Neuronal stem cell (in vitro differentiated cells): ENCODE data around the gene POU2AF1.

Source experiments
- DNase-seq: peaks from one replicate; pipeline ENCODE4 v3.0.0-alpha.2; 2013; ENCODE audit warnings: low spot score
- H2AFZ ChIP-seq: one replicate; pipeline ENCODE4 v1.6.1; 2013; ENCODE audit warnings: mild to moderate bottlenecking, low read length, inconsistent platforms
- H2AK5ac ChIP-seq: 2 replicates; pipeline ENCODE4 v1.6.1; 2013; ENCODE audit warnings: low read depth, mild to moderate bottlenecking, inconsistent platforms, low read length, moderate library complexity, mixed read lengths
- H2BK120ac ChIP-seq: 2 replicates; pipeline ENCODE4 v1.6.1; 2013; ENCODE audit warnings: low read depth, mild to moderate bottlenecking, inconsistent platforms, low read length, moderate library complexity, mixed read lengths
- H2BK12ac ChIP-seq: one replicate; pipeline ENCODE4 v1.6.1; 2013; ENCODE audit warnings: low read length, inconsistent platforms
- H2BK15ac ChIP-seq: 2 replicates; pipeline ENCODE4 v1.6.1; 2013; ENCODE audit warnings: mild to moderate bottlenecking, low read length, inconsistent platforms, mixed read lengths
- H2BK5ac ChIP-seq: one replicate; pipeline ENCODE4 v1.6.1; 2013; ENCODE audit warnings: inconsistent platforms, mild to moderate bottlenecking, low read length, moderate library complexity
- H3K14ac ChIP-seq: one replicate; pipeline ENCODE4 v1.6.1; 2013; ENCODE audit warnings: low read length, inconsistent platforms
- H3K18ac ChIP-seq: 2 replicates; pipeline ENCODE4 v1.6.1; 2013; ENCODE audit warnings: low read length, inconsistent platforms
- H3K23ac ChIP-seq: 2 replicates; pipeline ENCODE4 v1.6.1; 2013; ENCODE audit warnings: low read depth, mild to moderate bottlenecking, mixed read lengths, low read length, inconsistent platforms; ENCODE audit not compliant: poor library complexity
- H3K27ac ChIP-seq: replicated peaks from 3 replicates; pipeline ENCODE4 v1.5.1; 2013; ENCODE audit warnings: low read length, inconsistent platforms
- H3K27me3 ChIP-seq, 3 experiments: 2 replicates each; pipeline ENCODE4 v1.6.1; 2013; ENCODE audit warnings: low read length in 3 of 3, mild to moderate bottlenecking in 2 of 3, inconsistent platforms in 1 of 3, low read depth in 1 of 3, mixed read lengths in 1 of 3, moderate library complexity in 1 of 3; ENCODE audit not compliant: control insufficient read depth in 3 of 3, insufficient read depth in 3 of 3
- H3K36me3 ChIP-seq, 2 donors: replicated peaks in 1 of 2; 2 replicates each; pipeline ENCODE4 v1.6.1; 2013; ENCODE audit warnings: low read length in 2 of 2; ENCODE audit not compliant: control insufficient read depth in 2 of 2, insufficient read depth in 2 of 2
- H3K4ac ChIP-seq: 2 replicates; pipeline ENCODE4 v1.6.1; 2013; ENCODE audit warnings: inconsistent platforms, mild to moderate bottlenecking, low read length, moderate library complexity
- H3K4me1 ChIP-seq, 2 donors: 1 replicate in 1 of 2; 2 replicates in 1 of 2; pipeline ENCODE4 v1.6.1; 2013; ENCODE audit warnings: low read length in 2 of 2, low read depth in 1 of 2; ENCODE audit not compliant: control insufficient read depth in 2 of 2, insufficient read depth in 1 of 2
- H3K4me2 ChIP-seq: one replicate; pipeline ENCODE4 v1.6.1; 2013; ENCODE audit warnings: mild to moderate bottlenecking, low read length, inconsistent platforms; ENCODE audit not compliant: insufficient read depth, poor library complexity, severe bottlenecking
- H3K4me3 ChIP-seq, 2 donors: 2 replicates each; pipeline ENCODE4 v1.5.1; 2013; ENCODE audit warnings: low read length in 2 of 2, mild to moderate bottlenecking in 2 of 2, inconsistent platforms in 1 of 2, moderate library complexity in 1 of 2
- H3K79me1 ChIP-seq: one replicate; pipeline ENCODE4 v1.6.1; 2013; ENCODE audit warnings: low read depth, mild to moderate bottlenecking, inconsistent platforms, low read length, moderate library complexity
- H3K9ac ChIP-seq: one replicate; pipeline ENCODE4 v1.6.1; 2013; ENCODE audit warnings: mild to moderate bottlenecking, low read depth, low read length, inconsistent platforms; ENCODE audit not compliant: poor library complexity
- H3K9me3 ChIP-seq, 2 donors: replicated peaks in 1 of 2; 2 replicates each; pipeline versions ENCODE3 to v1.6.1; 2013; ENCODE audit warnings: low read length in 2 of 2, mild to moderate bottlenecking in 2 of 2, inconsistent platforms in 1 of 2, low read depth in 1 of 2, mixed read lengths in 1 of 2, moderate library complexity in 1 of 2; ENCODE audit not compliant: control insufficient read depth in 2 of 2, insufficient read depth in 1 of 2
- H4K8ac ChIP-seq: one replicate; pipeline ENCODE4 v1.6.1; 2013; ENCODE audit warnings: low read depth, mild to moderate bottlenecking, inconsistent platforms, low read length, moderate library complexity
- H4K91ac ChIP-seq: one replicate; pipeline ENCODE4 v1.6.1; 2013; ENCODE audit warnings: low read length, low read depth, mild to moderate bottlenecking, inconsistent platforms; ENCODE audit not compliant: poor library complexity
- WGBS, 2 donors: extraction: QIAGEN DNeasy Blood & Tissue Kit; methylation state at CpG; one replicate each; pipeline ENCODE4 v1.1.7; 2013; ENCODE audit warnings: missing lambda C conversion rate in 2 of 2, mixed read lengths in 1 of 2; ENCODE audit not compliant: insufficient read length in 2 of 2, insufficient replicate concordance in 1 of 2; ENCODE audit errors: extremely low coverage in 2 of 2; 5-methylcytosine and 5-hydroxymethylcytosine counted together

The POU2AF1 gene

DNA sequence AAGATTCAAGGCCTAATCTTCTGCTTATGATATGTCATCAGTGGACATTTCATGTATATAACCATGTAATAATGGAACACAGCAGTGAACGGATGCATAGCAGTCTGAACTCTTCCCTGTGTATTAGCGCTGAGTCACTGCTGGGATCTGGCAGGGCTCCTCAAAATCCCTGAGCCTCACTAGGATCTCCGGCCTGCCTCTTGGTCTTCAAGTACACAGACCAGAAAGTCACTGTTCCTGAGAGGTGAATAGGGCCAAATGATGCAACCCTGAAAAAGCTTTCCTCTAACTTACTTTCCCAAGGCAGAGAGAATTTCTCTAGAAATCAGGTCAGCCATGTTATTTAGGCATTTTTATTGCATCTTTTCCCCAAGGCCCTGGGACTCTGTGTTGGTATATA lies 35.0 kb downstream of the POU2AF1 start:
- Histone ChIP-seq H3K9me3 (peaks cover 0 to 2% of the 10 kb centered on the region in 2 donors), H4K91ac (no peak overlapping the region), H3K4me1 (no peaks in the 10 kb centered on the region), H2BK5ac (no peak overlapping the region), H2BK12ac (no peak overlapping the region), H3K18ac (no peak overlapping the region), H3K27ac (no peak overlapping the region), H3K14ac (no peak overlapping the region), H3K79me1 (no peaks in the 10 kb centered on the region), H2BK15ac (no peak overlapping the region), H3K23ac (no peak overlapping the region), H3K9ac (no peak overlapping the region), H4K8ac (no peak overlapping the region), H3K27me3 (no peaks in the 10 kb centered on the region), H3K4ac (no peak overlapping the region), H3K36me3 (no peaks in the 10 kb centered on the region), H3K4me3 (no peak overlapping the region), H2BK120ac (no peak overlapping the region), H2AK5ac (no peak overlapping the region), H2AFZ (no peak overlapping the region), H3K4me2 (no peak overlapping the region)
- WGBS, 2 donors, result no CpG with 5 or more reads among the region's 3 CpGs
- no peak for DNase-seq

DNA sequence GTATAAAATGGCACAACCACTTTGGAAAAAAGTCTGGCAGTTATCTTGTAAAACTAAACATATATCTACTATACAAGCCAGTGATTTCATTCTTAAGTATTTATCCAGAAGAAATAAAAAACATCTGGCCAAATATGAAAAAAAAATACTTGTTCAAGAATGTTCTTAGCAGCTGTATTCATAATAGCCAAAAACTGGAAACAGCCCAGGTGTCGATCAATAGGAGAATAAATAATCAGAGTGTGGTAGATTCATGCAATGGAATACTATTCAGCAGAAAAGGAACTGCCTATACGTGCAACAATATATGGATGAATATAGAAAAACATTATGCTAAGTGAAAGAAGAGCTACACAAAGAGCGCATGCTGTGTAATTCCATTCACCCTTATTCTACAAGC lies 36.7 kb downstream of the POU2AF1 start:
- no CpG with 5 or more reads among the region's 3 CpGs for WGBS, 2 donors
- no peaks in the 10 kb centered on the region for H3K79me1 ChIP-seq
- no peaks in the 10 kb centered on the region for H3K9me3 ChIP-seq

GRCh38 chr11:111339758-111340388 lies 39.2 kb downstream of the POU2AF1 start:
- Histone ChIP-seq H3K14ac (no peak overlapping the region), H3K79me1 (no peaks in the 10 kb centered on the region), H2AFZ (no peak overlapping the region), H2BK15ac (no peak overlapping the region), H3K4ac (no peak overlapping the region), H4K8ac (no peak overlapping the region), H3K4me2 (no peak overlapping the region), H3K9ac (no peak overlapping the region), H3K9me3 (no peaks in the 10 kb centered on the region), H3K36me3 (no peaks in the 10 kb centered on the region), H2BK5ac (no peak overlapping the region), H2BK12ac (no peak overlapping the region), H3K18ac (no peak overlapping the region), H3K27me3 (no peaks in the 10 kb centered on the region), H4K91ac (no peak overlapping the region), H2AK5ac (no peak overlapping the region), H3K4me3 (no peak overlapping the region), H3K23ac (no peak overlapping the region), H3K4me1 (peaks cover 0 to 9% of the 10 kb centered on the region in 2 donors), H2BK120ac (no peak overlapping the region), H3K27ac (no peak overlapping the region)
- DNase-seq, result no peak

More for the DNA sequence above, 36.7 kb downstream of the POU2AF1 start:
- Histone ChIP-seq H4K8ac (no peak overlapping the region), H3K36me3 (no peaks in the 10 kb centered on the region), H2BK120ac (no peak overlapping the region), H3K9ac (no peak overlapping the region), H3K27ac (no peak overlapping the region), H2BK15ac (no peak overlapping the region), H3K14ac (no peak overlapping the region), H3K27me3 (no peaks in the 10 kb centered on the region), H2BK5ac (no peak overlapping the region), H3K23ac (no peak overlapping the region), H2AFZ (no peak overlapping the region), H2BK12ac (no peak overlapping the region), H3K4ac (no peak overlapping the region), H3K18ac (no peak overlapping the region), H3K4me1 (no peaks in the 10 kb centered on the region), H2AK5ac (no peak overlapping the region), H3K4me2 (no peak overlapping the region), H4K91ac (no peak overlapping the region), H3K4me3 (no peak overlapping the region)
- DNase-seq, result no peak

DNA sequence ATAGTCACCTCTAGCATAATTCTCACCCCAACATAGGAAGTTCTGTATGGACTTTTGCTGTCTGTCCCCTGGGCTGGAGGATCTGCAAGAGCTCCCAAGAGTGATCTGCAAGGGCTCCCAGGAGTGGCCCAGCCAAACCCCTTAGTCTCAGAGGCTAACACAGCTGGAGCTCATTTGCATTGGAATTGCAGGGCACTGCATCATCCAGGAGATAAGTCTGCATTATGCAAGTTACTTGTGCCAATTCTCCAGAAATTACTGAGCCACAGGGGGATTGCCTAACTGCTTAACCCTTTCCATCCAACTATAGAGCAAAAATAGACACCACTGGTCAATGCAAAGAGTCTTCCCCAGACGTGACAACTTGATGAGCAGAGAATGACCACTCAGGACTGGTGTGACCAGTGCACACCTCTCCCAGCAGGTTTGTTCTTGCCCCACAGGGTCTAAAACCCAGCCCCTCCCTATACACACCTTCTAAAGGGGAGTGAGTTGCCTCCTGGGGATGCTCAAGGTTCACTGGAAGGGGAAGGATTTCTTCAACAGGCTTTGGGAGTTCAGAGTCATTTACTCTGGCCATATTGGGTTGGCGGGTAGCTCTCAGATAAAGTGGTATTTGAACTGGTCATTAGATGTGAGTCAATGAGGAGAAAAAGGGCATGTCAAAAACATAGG lies 42.4 kb downstream of the POU2AF1 start:
- H3K9me3 ChIP-seq, result no peaks in the 10 kb centered on the region
- WGBS, 2 donors, result no CpG with 5 or more reads among the region's 2 CpGs

More for the DNA sequence above, 42.4 kb downstream of the POU2AF1 start:
- Histone ChIP-seq H3K9ac (no peak overlapping the region), H4K91ac (no peak overlapping the region), H3K36me3 (no peaks in the 10 kb centered on the region), H2AK5ac (no peak overlapping the region), H2BK5ac (no peak overlapping the region), H4K8ac (no peak overlapping the region), H3K18ac (no peak overlapping the region), H3K27me3 (peaks cover 0 to 2% (median 0%) of the 10 kb centered on the region in 3 experiments), H3K23ac (no peak overlapping the region), H2BK15ac (no peak overlapping the region), H3K4me3 (no peak overlapping the region), H3K4me1 (peaks cover 0 to 9% of the 10 kb centered on the region in 2 donors), H2BK120ac (no peak overlapping the region), H3K4ac (no peak overlapping the region), H2AFZ (no peak overlapping the region), H2BK12ac (no peak overlapping the region), H3K79me1 (no peaks in the 10 kb centered on the region), H3K14ac (no peak overlapping the region), H3K4me2 (no peak overlapping the region), H3K27ac (no peak overlapping the region)
- DNase-seq, result no peak
